Brain microvascular endothelial cell (primary cell): ENCODE results near the gene CDC42BPG.

ENCODE experiments used
- DNase-seq: peaks from one replicate; pipeline ENCODE4 v3.0.0-alpha.2; 2020
- H3K27ac ChIP-seq: fragments of 250-450 bp; sonication (Bioruptor Pico); 2 replicates; pipeline ENCODE4 v1.5.1; 2020; ENCODE audit warnings: mild to moderate bottlenecking, moderate library complexity
- H3K27me3 ChIP-seq: fragments of 250-450 bp; sonication (Bioruptor Pico); replicated peaks from 2 replicates; pipeline ENCODE4 v1.5.1; 2020; ENCODE audit warnings: mild to moderate bottlenecking
- H3K36me3 ChIP-seq: fragments of 250-450 bp; sonication (Bioruptor Pico); replicated peaks from 2 replicates; pipeline ENCODE4 v1.5.1; 2020; ENCODE audit warnings: mild to moderate bottlenecking
- H3K4me3 ChIP-seq: 2 replicates; pipeline ENCODE4 v1.5.1; 2011; ENCODE audit warnings: low read depth, mild to moderate bottlenecking, control low read depth, low read length, moderate library complexity
- CTCF ChIP-seq: IDR thresholded peaks from 2 replicates; pipeline ENCODE4 v1.5.1; 2011; ENCODE audit warnings: low read depth, mild to moderate bottlenecking, moderate library complexity, low read length, control low read depth, inconsistent platforms; ENCODE audit errors: missing control alignments
- in situ Hi-C: cut with HindIII; loops from 2 replicates; pipeline ENCODE4 v1.10.0; 2017; ENCODE audit warnings: low sequenced_read_pairs, low pct_ligation_motif_present

CDC42BPG gene

DNA sequence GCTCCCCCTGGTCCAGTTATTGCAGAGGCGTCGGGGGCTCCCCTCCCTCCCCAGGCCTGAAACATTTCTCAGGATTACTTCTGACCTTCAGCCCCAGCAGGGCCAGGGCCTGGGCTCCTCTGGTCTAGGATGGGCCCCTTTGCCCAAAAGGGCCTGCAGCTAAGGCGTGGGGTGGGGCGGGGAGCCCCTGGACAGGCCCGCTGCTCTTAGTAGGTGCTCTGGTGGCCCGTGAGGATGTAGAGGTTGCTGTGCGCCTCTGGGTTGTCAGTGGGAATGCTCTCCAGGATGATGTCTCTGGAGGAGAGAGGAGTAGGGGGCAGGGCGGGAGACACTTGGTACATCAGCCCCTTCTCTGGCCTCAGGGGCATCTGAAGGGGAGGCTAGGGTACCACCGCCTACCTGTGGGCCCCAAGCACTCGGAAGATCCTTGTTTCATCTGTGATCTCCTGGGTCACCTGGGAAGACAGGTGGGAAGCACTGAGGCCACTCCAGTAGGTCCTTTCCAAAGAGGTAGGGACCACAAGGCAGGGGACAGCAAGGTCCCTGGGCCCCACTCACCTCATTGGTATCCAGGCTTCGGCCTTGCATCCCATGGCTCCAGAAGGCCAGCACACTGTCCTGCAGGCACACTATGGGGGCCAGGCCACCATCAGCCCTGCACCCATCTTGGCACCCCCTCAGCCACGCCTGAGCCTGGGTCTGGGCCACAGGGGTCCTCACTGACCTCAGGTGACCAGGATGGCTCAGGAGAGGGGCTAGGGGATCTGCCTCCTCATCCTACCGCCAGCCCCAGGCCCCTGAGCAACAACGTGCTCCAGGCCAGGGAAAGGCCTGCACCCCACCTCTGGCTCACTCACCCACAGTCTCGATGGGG lies 54.9 kb downstream of the CDC42BPG start:
- no peak for DNase-seq
- Histone ChIP-seq H3K36me3 (peaks cover 7% of the 10 kb centered on the region), H3K4me3 (no peak overlapping the region), H3K27me3 (no peaks in the 10 kb centered on the region), H3K27ac (no peak overlapping the region)
- in situ Hi-C loops, result no loop called here
- no peak for TF ChIP-seq CTCF

DNA sequence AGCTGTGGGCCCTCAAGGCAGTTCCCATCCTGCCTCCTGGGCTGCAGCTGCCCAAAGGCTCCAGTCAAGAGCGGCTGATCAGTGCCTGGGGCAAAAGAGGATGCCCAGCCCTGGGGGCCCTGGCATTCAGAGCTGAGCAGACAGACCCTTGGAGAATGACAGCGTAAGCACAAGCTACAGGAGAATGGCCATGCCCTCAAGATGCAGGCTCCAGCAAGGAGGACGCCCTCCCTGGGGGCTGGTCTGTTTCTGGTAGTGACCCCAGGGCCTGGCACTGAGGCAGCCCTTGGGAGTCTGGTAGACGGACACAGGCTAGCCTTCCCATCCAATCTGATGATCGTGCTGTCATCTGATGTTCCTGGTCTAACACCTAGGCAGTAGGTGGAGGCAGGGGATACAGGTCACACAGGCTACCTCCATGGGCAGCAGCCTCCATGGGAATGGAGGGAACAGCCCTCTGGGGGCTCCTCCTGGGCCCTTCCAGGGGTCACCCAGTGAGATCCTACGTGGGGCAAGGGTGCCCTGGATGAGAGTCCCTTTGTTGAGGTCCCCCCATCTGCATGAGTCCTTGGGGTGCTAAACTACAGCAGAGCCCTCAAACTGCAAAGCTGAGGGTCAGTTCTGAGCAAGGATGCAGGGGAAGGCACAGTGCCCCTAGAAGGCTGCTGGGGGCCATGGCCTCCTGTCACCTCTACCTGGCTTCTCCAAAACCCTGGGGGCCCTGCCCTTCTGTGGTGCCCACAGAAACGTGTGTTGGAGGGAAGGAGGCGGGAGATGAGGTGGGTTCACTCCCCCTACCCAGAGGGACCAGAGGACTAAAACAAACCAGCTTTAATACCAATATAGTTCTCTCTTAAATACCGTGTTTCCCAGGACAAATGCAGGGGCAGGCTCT lies 55.9 kb downstream of the CDC42BPG start:
- no peak for DNase-seq
- no peaks in the 10 kb centered on the region for H3K27me3 ChIP-seq
- H3K27ac ChIP-seq, result no peak overlapping the region
- H3K4me3 ChIP-seq, result no peak overlapping the region
- in situ Hi-C loops, result no loop called here
- no peak for TF ChIP-seq CTCF
- peaks cover 7% of the 10 kb centered on the region for H3K36me3 ChIP-seq

DNA sequence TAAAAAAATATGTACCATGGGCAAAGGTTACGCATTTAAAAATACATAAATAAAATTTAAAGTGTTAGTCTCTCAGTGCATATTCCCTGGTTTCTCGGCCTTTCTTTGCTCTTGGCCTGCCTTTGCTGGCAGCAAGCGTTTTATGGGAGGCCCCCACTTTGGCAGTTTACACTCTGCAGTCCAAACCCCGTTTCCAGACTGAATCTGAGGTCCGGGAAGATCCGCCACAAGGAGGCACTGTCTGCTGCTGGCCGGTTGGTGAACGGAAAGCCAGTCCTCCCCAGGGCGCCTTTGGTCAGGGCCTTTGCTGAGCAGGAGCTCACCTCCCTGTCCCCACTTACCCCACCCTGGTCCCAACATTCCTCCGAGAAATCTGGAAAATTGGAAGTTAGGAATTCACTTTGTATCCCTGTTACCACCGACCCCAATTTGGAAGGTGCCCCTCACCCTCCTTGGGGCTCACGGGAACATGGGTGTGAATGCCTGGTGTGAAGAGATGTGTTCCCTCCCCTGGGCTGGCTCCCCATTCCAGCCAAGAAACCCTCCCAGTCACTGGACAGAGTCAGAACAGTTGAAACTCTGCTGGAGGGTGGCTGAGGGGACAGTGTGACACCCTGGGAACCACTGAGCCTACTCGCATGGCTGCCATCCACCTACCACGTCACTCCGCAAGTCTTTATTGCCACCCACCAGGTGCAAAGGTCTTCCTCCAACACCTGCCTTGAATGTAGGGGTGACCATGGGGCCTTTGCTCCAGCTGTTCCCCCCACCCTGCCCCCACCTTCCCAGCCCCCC lies 56.7 kb downstream of the CDC42BPG start:
- in situ Hi-C loops, result no loop called here
- no peak overlapping the region for H3K27ac ChIP-seq
- peak; percentile 45 for DNase-seq
- peaks cover 7% of the 10 kb centered on the region for H3K36me3 ChIP-seq
- no peak overlapping the region for H3K4me3 ChIP-seq
- TF ChIP-seq CTCF, result peak; percentile 94
- H3K27me3 ChIP-seq, result no peaks in the 10 kb centered on the region

DNA sequence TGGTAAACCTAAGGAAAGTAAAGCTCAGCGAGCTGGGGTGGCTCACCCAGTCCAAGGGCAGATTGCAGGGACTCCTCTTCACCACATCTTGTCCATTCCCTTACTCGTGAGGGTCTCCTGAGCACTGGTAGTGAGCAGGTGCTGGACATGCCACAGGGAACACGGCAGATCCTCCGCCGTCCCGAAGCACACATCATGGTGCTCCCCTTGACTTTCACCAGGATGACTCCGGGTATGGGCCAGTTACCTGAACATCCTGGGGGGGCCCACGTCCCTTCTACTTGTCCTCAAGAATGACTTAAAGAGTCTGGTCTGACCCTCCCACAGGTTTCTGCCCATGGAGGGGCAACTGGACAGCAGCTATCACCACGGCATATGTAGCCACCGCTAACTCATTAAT lies 58.1 kb downstream of the CDC42BPG start:
- no peak for DNase-seq
- Histone ChIP-seq H3K27me3 (no peaks in the 10 kb centered on the region), H3K27ac (no peak overlapping the region), H3K4me3 (no peak overlapping the region), H3K36me3 (peaks cover 7% of the 10 kb centered on the region)
- in situ Hi-C loops, result no loop called here
- TF ChIP-seq CTCF, result no peak

- H3K4me3 ChIP-seq, result no peak overlapping the region
These were observed 59.5 kb downstream of the CDC42BPG start for GRCh38 chr11:64784813-64785581.

More at GRCh38 chr11:64784813-64785581, 59.5 kb downstream of the CDC42BPG start:
- DNase-seq, result no peak
- in situ Hi-C loops, result no loop called here
- H3K27me3 ChIP-seq, result no peaks in the 10 kb centered on the region
- TF ChIP-seq CTCF, result no peak
- H3K36me3 ChIP-seq, result peaks cover 7% of the 10 kb centered on the region
- no peak overlapping the region for H3K27ac ChIP-seq
